Type B pancreatic cell (in vitro differentiated cells): ENCODE measurements around the gene DLX4. TPM values are rescaled to one million over a fixed set of nuclear protein-coding genes. Genes with fewer than 3 reads are reported as not detected.

Source experiments
- DNase-seq: peaks from one replicate; pipeline ENCODE4 v3.0.0; 2021; ENCODE audit warnings: mixed read lengths; ENCODE audit not compliant: unreplicated experiment; ENCODE audit errors: extremely low spot score
- H3K27ac Mint-ChIP-seq: 2 replicates; pipeline ENCODE4 v1.8.0; 2021; ENCODE audit warnings: mild to moderate bottlenecking, mixed read lengths
- H3K27me3 Mint-ChIP-seq: 2 replicates; pipeline ENCODE4 v1.8.0; 2021; ENCODE audit warnings: mixed read lengths
- H3K36me3 Mint-ChIP-seq: 2 replicates; pipeline ENCODE4 v1.8.0; 2021; ENCODE audit warnings: mixed read lengths
- H3K4me1 Mint-ChIP-seq: one replicate; pipeline ENCODE4 v1.8.0; 2021; ENCODE audit warnings: mixed read lengths; ENCODE audit not compliant: unreplicated experiment
- H3K4me3 Mint-ChIP-seq: 2 replicates; pipeline ENCODE4 v1.8.0; 2021; ENCODE audit warnings: mild to moderate bottlenecking, mixed read lengths
- H3K9me3 Mint-ChIP-seq: 2 replicates; pipeline ENCODE4 v1.8.0; 2021; ENCODE audit warnings: mixed read lengths
- total RNA-seq: library from RNA; stranded (reverse); gene quantifications from 2 replicates; pipeline ENCODE4 v1.2.1, GENCODE V29; 2021; ENCODE audit warnings: low replicate concordance
- TF ChIP-seq, protein P1 (sequence below): fragments of 200-600 bp; sonication (generic); conservative IDR thresholded peaks from 2 replicates; pipeline ENCODE4 v1.5.0; 2021; ENCODE audit warnings: antibody characterized with exemption, mild to moderate bottlenecking

Gene DLX4
- total RNA-seq, 1 donor from 2014 or later: 10.4 TPM

DNA sequence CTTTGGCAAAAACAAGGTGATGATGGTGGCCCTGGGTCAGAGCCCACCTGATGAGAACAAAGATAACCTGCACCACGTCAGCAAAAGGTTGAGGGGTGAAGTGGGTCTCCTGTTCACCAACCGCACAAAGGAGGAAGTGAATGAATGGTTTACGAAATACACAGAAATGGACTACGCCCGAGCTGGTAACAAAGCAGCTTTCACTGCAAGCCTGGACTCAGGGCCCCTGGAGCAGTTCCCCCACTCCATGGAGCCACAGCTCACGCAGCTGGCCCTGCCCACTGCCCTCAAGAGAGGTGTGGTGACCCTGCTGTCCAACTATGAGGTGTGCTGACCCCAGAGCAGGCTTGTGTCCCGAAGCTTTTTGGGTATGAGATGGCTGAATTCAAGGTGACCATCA lies 29.7 kb upstream of the DLX4 start:
- TF ChIP-seq, protein P1, sequence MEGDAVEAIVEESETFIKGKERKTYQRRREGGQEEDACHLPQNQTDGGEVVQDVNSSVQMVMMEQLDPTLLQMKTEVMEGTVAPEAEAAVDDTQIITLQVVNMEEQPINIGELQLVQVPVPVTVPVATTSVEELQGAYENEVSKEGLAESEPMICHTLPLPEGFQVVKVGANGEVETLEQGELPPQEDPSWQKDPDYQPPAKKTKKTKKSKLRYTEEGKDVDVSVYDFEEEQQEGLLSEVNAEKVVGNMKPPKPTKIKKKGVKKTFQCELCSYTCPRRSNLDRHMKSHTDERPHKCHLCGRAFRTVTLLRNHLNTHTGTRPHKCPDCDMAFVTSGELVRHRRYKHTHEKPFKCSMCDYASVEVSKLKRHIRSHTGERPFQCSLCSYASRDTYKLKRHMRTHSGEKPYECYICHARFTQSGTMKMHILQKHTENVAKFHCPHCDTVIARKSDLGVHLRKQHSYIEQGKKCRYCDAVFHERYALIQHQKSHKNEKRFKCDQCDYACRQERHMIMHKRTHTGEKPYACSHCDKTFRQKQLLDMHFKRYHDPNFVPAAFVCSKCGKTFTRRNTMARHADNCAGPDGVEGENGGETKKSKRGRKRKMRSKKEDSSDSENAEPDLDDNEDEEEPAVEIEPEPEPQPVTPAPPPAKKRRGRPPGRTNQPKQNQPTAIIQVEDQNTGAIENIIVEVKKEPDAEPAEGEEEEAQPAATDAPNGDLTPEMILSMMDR: no peak
- H3K9me3 Mint-ChIP-seq: no peaks in the 10 kb centered on the region
- H3K27me3 Mint-ChIP-seq: peaks cover 27% of the 10 kb centered on the region
- no peak overlapping the region for H3K4me3 Mint-ChIP-seq
- DNase-seq: no peak
- H3K4me1 Mint-ChIP-seq: peaks cover 7% of the 10 kb centered on the region
- H3K36me3 Mint-ChIP-seq: no peaks in the 10 kb centered on the region
- no peak overlapping the region for H3K27ac Mint-ChIP-seq

DNA sequence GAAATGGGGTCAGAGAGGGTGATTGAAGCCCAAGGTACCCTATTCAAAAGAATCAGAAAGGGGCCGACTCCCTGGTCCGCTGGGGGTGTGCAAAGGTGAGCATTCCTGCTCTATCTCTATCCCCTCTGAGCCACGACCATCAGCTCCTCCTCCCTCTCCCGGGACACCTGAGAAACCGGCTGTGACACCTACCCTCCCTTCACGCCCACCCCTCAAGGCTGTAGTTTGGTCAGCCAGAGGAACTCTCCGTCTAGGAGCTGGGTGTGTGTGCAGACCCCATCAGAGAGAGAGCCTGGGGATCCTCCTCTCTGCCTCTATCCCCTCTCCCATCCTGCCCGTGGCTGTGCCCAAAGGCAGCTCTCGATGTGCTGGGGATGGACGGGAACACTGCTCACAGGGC lies 27.6 kb upstream of the DLX4 start:
- Mint-ChIP-seq H3K4me1 (peaks cover 7% of the 10 kb centered on the region), H3K27me3 (peaks cover 25% of the 10 kb centered on the region), H3K27ac (no peak overlapping the region), H3K9me3 (no peaks in the 10 kb centered on the region), H3K4me3 (no peak overlapping the region), H3K36me3 (no peaks in the 10 kb centered on the region)
- TF ChIP-seq, protein P1: no peak
- no peak for DNase-seq

DNA sequence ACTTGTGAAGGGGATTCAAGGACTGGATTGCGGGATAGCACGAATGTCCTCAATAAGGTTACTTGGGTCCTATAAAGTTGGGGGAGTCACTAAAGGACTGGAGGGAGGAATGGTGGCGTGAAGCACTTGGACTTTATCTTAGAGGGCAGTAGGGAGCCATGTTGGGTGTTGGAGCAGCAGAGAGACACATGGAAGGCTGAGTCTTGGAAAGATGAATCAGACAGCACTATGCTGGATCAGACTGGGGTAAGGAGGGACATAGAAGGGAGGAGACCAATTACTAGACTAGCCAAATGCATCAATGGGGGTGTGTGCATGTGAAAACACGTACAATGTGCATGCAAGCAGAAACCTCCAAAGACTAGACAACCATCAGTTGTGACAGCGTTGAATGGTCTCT lies 26.0 kb upstream of the DLX4 start:
- no peak for DNase-seq
- TF ChIP-seq, protein P1: no peak
- Mint-ChIP-seq H3K4me1 (peaks cover 7% of the 10 kb centered on the region), H3K36me3 (no peaks in the 10 kb centered on the region), H3K9me3 (no peaks in the 10 kb centered on the region), H3K27ac (no peak overlapping the region), H3K4me3 (no peak overlapping the region), H3K27me3 (peaks cover 27% of the 10 kb centered on the region)

DNA sequence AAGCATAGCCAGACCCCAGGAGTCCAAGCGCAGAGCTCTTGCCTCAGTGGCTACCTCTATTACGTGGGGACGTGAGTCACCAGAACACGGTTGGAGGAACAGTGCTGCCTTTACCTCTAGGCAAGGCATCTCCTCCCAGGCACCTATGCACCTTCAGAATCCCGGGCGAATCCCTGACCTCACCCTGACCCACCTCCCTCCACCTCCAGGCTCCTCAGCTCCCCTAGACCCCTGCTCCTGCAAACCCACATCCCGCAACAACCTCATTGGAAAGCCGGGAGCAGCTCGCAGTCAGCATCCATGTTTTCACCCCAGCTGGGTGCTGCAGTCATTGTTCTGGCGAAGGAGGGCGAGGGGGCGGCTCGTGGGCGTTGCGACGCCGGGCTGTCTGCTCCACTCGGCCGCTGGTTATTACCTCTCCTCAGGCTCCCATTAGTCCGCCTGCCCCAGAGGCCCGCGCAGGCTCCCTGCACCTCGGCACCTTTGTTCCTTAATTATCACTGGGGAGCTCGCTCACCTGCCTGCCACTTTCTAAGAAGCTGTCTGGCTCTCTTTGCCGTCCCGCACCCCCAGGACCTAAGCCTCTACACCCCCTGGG lies 24.6 kb upstream of the DLX4 start:
- DNase-seq: no peak
- Mint-ChIP-seq H3K27me3 (peaks cover 24% of the 10 kb centered on the region), H3K27ac (no peak overlapping the region), H3K9me3 (no peaks in the 10 kb centered on the region), H3K4me3 (no peak overlapping the region), H3K4me1 (peaks cover 7% of the 10 kb centered on the region), H3K36me3 (no peaks in the 10 kb centered on the region)
- TF ChIP-seq, protein P1: no peak

DNA sequence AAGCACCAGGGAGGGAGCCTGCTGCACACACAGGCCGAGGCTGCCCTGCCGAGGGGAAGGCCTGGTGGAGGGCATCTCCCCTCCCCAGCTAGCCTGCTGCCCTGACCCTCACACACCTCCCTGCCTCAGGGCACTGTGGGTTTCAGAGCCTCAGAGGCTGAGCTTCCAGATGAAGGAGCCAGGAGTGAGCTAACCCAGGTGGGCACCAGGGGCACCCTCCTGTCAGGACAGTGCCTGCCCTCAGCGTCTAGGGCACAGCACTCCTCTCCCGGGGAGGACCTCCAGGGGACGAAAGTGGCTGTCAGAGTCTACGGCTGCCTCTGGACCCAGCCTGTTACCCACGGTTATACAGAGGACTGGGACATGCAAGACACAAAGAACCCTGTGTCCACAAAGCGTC lies 22.8 kb upstream of the DLX4 start:
- TF ChIP-seq, protein P1: no peak
- H3K27ac Mint-ChIP-seq: no peak overlapping the region
- H3K27me3 Mint-ChIP-seq: peaks cover 29% of the 10 kb centered on the region
- no peak for DNase-seq
- H3K9me3 Mint-ChIP-seq: no peaks in the 10 kb centered on the region
- no peak overlapping the region for H3K4me3 Mint-ChIP-seq
- peaks cover 7% of the 10 kb centered on the region for H3K4me1 Mint-ChIP-seq
- H3K36me3 Mint-ChIP-seq: no peaks in the 10 kb centered on the region
